HG02973 (cell line): ENCODE results near the gene CCDC7.
"Not testable (repeated sequence)": the region's sequence is repeated elsewhere in the genome, so short reads cannot be mapped to it uniquely, and the experiment has no call there.

Source experiments
- ATAC-seq: cut with Tn5 transposase; IDR thresholded peaks from one replicate; pipeline ENCODE4 v1.9.1; 2021; ENCODE audit warnings: moderate library complexity; ENCODE audit not compliant: unreplicated experiment

CCDC7 gene

GRCh38 chr10:32548208-32548607, 102.3 kb downstream of the CCDC7 start:
- ATAC-seq, result no peak

DNA sequence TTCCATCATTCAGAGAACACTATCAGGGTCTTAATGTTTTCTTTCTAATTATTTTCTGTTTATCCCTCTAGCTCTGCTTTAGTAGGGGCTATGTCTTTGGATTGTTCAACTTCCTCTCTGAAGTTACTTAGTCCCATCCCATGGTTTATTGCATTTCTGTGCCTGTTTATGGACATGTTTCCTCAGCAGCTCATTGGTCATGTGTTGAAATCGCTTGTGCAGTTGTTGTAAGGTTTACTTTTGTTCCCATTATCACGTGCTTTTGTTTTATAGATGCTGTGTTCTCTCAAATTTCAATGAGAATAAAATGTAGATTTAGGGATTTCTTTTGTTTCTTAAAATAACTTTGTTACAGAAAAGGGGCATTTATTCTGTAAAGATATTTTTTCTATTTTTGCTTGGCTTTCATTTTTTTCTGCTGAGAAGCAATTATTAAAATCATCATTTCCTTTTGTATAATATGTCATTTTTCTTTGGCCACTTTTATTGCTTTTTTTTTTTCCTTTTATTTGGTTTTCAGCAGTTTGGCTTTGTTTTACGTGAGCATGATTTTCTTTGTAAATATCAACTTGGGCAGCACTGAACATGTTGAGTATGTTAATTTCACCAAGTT, 110.9 kb downstream of the CCDC7 start:
- ATAC-seq, result no peak

GRCh38 chr10:32562695-32563094, 116.8 kb downstream of the CCDC7 start:
- not testable (repeated sequence) for ATAC-seq

DNA sequence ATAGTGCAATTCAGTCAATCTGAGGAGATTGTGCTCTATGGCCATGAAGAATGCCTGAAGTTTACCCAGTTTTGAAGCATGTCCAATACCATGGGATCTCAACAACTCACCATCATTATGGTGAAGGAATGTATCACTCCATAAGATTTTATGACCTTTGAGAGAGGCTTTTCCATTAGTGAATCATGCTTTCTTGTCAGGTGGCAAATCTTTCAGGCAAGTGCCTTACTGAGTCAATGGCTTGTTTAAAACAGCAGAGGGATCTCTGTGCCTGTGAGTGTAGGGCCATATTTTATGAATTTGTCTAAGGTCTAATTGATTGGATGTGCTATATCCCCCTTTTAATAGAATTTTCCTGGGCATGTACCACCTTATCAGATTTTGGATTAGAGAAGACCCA, 131.5 kb downstream of the CCDC7 start:
- ATAC-seq, result no peak

DNA sequence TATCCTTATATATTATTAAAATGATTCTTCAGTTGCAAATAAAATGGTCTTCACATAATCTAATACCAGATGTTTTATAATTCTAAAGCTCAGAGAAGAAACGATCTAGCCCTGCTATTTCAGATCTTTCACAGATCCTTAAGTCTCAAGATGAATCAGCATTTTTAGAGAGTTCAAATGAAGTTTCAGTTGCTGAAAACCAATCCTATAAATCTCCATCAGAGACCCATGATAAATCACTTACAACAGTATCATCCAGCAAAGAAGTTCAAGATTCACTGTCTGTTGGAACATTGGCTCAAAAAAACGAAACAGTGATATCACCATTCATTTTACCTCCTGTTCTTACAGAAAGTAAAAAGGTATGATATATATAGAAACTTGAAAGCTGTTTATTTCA, 137.0 kb downstream of the CCDC7 start:
- ATAC-seq, result no peak

- not testable (repeated sequence) for ATAC-seq
These were observed 152.1 kb downstream of the CCDC7 start for GRCh38 chr10:32598022-32598421.

- no peak for ATAC-seq
These were observed 154.4 kb downstream of the CCDC7 start for GRCh38 chr10:32600317-32600716.

DNA sequence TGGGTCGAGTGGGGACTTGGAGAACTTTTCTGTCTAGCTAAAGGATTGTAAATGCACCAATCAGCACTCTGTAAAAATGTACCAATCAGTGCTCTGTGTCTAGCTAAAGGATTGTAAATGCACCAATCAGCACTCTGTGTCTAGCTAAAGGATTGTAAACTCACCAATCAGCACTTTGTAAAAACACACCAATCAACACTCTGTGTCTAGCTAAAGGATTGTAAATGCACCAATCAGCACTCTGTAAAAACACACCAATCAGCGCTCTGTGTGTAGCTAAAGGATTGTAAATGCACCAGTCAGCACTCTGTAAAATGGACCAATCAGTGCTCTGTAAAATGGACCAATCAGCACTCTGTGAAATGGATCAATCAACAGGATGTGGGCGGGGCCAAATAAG, 155.6 kb downstream of the CCDC7 start:
- ATAC-seq, result not testable (repeated sequence)

DNA sequence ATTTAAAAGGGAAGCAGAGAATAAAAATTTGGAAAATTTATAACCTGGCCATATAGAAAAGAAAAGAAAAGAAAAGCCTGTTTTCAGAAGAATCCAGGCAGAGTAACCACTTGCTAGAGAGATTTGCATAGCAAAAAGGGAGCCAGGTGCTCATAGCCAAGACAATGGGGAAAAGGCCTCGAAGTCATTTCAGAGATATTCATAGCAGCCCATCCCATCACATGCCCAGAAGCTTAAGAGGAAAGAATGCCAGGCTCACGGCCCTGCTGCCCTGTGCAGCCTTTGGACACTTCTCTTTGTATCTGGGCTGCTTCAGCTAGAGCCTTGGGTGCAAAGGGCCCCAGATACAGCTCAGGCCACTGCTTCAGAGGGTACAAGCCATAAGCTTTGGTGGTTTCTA, 159.8 kb downstream of the CCDC7 start:
- no peak for ATAC-seq

DNA sequence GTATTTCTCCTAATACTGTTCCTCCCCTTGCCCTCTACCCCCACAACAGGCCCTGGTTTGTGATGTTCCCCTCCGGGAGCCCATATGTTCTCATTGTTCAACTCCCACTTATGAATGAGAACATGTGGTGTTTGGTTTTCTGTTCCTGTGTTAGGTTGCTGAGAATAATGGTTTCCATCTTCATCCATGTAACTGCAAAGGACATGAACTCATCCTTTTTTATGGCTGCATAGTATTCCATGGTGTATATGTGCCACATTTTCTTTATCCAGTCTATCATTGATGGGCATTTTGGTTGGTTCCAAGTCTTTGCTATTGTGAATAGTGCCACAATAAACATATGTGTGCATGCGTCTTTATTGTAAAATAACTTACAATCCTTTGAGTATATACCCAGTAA, 164.6 kb downstream of the CCDC7 start:
- ATAC-seq, result not testable (repeated sequence)

GRCh38 chr10:32616438-32616837, 170.5 kb downstream of the CCDC7 start:
- no peak for ATAC-seq

- ATAC-seq, result no peak
These were observed 172.5 kb downstream of the CCDC7 start for GRCh38 chr10:32618482-32618881.

DNA sequence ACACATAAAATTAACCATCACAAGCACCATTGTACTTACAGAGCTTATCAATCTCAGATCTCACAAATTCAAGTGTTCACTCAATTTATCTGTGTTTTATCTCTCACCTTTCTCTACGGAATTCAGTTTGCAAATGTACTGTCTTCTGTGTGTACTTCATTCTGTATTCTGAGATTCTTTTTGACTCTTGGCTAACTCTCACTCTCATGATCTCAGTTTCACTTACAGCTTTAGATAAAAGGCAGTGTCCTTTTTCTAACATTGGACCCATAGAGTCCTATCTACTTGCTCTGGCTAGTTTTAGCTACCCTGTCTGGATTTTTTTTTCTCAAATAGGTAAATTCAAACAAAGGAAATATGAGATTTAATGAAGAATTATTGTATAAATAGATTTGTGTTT, 176.0 kb downstream of the CCDC7 start:
- no peak for ATAC-seq

- ATAC-seq, result no peak
These were observed 176.5 kb downstream of the CCDC7 start for GRCh38 chr10:32622409-32622808.

GRCh38 chr10:32627183-32627582, 181.2 kb downstream of the CCDC7 start:
- no peak for ATAC-seq

DNA sequence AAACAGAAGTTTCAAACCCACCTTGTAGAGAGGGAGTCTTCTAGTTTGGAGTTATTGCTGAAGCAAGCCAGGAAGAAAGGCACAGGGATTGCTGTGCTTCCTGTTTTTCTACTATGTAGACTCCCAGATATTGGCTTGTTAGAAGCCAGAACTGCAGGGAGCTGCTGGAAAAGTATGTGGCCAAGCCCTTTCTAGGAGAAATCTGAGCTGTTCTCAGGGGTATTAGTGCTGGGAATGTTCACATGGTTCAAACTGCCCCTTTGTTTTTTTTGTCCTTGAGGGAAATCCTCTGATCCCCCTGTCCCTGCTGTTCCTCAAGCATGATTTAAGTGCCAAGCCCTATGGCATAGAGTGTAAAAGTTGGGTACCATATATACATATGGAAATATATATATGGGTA, 184.0 kb downstream of the CCDC7 start:
- no peak for ATAC-seq

DNA sequence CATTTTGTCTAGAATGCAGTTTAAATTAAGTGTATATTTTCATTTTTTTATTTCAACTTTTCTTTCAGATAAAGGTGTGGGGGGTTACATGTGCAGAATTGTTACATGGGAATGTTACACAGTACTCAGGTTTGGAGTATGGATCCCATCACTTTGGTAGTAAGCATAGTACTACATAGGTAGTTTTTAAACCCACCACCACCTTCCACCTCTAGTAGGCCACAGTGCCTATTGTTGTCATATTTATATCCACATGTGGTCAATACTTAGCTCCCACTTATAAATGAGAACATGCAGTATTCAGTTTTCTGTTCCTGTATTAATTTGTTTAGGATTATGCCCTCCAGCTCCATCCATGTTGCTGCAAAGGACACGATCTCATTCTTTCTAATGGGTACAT, 200.6 kb downstream of the CCDC7 start:
- ATAC-seq, result no peak

DNA sequence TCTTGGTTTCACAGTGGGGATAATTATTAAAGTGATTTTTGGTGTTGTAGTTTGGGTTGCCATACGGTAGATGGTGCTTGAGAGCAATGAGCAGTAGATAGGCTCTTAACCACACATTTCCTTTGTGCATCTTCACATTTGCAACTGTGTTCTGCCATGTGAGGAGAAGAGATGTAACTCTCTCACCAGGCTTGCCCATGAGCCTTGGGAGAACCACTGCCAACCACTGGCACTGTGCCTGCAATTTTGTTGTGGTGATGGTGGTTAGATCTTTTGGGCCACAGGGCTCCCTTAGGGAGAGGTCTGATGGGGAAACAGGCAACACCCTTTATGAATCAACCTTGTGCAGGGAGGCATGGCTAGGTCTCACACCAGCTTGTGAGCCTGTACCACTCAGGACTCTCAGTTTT, 204.3 kb downstream of the CCDC7 start:
- peak; percentile 50 for ATAC-seq

DNA sequence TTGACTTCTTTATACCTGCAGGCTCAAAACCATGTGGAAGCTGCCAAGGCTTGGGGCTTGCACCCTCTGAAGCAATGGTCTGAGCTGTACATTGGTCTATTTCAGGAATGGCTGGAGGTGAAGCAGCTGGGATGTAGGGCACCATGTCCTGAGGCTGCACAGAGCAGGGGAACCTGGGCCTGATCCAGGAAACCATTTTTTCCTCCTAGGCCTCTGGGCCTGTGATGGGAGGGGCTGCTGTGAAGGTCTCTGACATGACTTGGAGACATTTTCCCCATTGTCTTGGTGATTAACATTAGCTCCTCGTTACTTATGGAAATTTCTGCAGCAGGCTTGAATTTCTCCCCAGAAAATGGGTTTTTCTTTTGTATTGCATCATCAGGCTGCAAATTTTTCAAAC, 211.5 kb downstream of the CCDC7 start:
- not testable (repeated sequence) for ATAC-seq

- no peak for ATAC-seq
These were observed 215.4 kb downstream of the CCDC7 start for GRCh38 chr10:32661346-32661745.

DNA sequence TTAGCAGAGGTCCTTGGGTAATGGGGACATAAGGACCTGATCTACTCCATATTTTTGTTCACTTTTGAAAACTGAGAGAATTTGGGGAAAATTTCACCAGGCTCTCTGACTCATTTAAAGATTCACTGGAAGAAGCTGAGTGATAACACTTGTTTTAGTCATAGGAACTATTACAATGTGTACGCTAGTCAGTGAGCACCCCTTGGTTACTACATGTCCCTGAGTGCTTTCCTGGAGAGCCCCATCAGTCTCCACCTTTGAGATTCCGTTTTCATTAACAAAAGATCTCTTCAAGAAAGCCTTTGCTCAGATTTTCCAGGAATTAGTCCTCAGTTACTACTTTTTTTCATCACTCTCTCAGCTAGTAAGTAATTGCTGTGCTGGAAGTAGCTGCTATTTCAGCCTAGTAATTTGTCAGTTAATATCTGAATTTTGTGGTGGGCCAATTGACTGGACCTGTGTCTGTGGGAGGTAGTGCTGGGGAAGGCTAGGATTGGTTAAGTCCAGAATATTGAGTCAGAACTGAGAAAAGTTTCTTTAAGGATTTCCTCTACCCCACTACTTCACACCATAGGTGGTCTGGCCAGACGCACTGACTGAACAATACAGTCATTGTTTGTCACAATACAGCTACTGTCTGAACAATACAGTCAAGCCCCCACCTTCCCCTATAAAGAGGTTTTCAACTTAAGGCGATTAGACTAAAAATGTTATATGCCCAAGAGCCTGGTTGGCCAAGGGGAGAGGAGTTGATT, 235.0 kb downstream of the CCDC7 start:
- ATAC-seq, result no peak

GRCh38 chr10:32684291-32684690, 238.4 kb downstream of the CCDC7 start:
- ATAC-seq, result no peak

DNA sequence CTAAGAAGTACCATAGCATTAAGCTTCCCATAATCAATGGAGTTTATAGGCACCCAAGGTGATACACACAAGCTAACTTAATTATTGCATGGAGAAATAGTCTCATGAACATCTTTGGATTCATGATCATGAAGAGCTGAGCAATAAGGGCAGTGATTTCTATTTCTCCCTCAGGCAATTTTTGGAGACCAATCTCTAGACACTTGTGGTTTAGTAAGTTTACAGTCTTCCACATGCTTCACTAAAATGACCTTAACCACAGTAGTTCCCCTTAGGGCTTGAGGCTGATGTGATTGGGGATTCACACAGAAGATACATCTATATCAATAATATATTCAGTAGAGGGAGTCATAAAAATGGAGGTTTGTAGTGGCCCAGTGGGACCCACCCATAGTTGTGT, 241.2 kb downstream of the CCDC7 start:
- no peak for ATAC-seq
